RKO (cell line): ENCODE results near the gene SBF2.
"Not testable (repeated sequence)": the region's sequence is repeated elsewhere in the genome, so short reads cannot be mapped to it uniquely, and the experiment has no call there.

ENCODE experiments used
- DNase-seq: peaks from one replicate; pipeline ENCODE4 v3.0.0-alpha.2; 2016; ENCODE audit warnings: low spot score

Gene SBF2

DNA sequence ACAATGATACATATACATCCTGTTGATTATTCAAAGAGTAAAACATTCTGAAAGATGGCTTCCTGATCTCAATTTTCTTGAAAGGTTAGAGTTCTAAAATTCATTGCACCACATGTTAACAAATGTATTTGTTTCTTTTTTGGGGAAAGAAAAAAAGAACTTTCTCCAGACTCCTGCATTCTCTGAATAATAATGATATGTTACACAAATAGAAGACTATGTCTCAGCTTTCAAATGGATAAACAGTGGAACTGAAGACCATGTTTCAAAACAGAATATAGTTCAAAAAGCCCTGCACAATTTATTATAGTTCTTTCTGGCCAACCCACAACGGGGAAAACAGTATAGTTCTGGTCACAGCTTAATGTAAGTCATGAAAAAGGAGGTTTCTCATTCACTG, 277.0 kb downstream of the SBF2 start:
- no peak for DNase-seq

DNA sequence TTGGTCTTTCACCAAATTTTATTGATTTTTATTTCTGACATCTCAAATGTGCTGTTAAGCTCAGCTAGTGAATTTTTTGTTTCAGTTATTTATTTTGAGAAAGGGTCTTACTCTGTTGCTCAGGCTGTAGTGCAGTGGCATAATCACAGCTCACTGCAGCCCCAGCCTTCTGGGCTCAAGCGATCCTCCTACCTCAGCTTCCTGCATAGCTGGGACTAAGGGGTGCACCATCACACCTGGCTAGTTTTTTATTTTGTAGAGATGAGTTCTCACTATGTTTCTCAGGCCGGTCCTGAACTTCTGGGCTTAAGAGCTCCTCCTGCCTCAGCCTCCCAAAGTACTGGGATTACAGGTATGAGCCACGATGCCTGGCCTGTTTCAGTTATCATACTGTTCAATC, 282.0 kb downstream of the SBF2 start:
- DNase-seq = no peak

DNA sequence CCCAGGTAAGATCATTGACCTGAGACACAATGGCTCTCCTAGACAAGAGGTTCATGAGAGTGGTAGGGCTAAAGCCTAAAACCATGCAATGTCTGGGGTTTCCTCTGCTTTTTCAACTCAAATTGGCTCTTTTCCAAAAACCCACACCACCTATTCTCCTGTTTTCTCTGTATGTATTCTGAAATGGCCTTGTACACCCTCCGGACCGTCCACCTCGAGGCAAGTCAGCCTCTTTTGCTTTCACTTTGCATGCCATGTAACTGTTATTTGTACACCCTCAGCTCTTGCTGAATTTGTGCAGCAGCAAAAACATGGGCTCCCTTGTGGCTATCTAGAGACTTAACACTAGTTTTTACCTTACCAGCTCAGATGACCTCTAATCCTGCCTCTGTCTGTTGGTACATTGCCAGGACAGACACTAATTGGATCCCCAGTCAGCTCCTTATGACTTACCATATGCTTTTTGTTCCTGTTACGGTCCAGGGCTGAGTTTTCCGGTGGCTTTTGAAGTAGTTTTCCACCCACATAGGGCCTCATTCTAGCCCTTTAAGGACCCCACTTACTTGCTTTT, 288.0 kb downstream of the SBF2 start:
- DNase-seq = no peak

DNA sequence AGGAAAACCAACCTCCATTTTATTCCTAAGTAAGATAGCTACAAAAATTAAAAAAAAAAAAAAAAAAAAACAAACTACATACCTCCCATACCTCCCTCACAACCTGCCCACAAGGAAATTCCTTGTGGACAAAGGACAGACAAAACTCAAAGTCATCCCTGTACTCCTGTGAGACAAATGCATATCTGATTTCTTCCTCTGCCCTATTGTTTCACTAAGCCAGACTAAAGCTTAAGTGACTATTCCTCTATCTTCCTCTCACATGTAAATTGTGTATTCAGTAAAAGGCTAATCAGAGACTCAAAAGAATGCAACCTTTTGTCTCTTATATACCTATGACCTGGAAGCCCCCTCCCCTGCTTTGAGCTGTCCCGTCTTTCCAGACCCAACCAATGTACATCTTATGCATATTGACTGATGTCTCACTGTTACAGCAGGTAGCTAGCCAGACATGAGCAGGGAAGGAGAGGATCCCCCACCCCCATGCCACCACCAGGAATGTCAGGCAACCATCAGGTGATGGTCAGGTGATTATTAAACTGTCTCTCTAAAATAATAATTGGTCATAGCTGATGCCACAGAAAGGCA, 289.4 kb downstream of the SBF2 start:
- DNase-seq = no peak

DNA sequence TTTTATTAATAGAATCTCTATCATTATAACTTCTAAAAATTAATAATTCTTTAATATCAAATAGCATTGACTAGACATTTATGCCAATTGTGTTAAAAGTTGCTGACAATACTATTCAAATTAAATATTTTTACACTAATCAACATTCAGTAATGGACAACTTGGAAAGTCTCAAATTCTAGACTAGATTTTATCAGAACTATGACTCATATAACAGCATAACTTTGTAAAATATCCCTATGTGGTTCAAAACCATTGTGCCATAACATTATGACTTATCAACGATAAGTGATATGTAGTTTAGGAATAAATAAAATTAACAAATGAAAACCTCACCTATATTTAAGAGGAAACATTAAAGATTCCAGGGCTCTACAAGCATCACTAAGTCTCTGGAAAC, 291.8 kb downstream of the SBF2 start:
- DNase-seq = no peak

DNA sequence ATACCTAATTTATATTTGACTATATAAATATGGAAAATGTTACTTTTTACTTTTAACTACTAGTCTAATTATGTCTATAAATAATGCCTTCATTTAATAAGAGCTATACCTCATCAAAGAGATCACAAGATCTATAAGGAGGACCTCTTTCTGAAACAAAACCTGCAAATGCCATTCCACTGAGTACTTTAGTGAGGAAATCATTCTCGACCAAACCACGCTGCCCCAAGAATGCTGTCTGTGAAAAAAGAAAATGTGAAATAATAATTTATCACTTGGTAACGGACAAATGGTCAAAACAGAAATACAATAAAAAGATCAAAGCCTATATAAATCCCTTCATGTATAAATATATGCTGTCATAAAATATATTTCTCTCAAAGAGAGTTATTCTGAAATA, 301.7 kb downstream of the SBF2 start:
- no peak for DNase-seq

DNA sequence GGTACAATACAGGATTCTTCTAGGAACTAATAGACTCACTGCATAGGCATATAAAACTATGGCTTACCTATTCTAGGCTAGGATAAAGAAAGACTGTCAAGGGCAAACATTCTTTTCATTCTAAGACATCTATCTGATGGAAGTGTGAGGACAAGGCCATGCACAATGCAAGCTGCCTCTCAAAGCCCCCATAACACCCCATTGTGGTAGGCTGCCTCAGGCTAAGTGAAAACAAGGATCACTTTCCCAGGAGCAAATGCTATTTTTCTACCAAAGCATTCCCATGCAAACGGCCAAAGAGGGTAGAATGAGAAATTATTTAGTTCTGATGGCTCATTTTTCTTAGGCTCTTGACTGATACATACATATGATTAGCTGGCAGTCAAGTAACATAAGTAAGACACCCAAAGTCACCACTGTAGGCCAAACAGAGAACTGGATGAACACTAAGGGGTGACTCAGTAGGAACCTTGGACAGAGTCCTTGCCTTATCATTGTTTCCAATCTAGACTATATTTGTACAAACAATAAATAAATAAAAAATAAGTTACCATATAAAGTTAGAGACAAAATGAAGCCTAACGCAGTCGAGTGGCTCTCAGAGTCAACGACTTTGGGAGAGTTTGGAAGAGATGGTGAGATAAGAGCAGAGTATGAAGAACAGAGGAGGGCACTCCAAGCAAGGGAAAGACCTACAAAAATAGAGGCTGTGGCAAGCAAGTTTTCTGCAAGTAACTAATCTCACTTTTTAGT, 303.6 kb downstream of the SBF2 start:
- peak; percentile 38 for DNase-seq

DNA sequence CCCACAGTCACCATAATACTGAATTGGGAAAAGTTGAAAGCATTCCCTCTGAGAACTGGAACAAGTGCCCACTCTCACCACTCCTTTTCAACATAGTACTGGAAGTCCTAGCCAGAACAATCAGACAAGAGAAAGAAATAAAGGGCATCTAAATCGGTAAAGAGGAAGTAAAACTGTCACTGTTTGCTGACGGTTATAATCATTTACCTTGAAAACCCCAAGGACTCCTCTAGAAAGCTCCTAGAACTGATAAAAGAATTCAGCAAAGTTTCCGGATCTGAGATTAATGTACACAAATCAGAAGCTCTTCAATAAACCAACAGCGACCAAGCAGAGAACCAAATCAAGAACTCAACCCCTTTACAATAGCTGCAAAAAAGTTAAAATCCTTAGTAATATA, 306.7 kb downstream of the SBF2 start:
- not testable (repeated sequence) for DNase-seq

DNA sequence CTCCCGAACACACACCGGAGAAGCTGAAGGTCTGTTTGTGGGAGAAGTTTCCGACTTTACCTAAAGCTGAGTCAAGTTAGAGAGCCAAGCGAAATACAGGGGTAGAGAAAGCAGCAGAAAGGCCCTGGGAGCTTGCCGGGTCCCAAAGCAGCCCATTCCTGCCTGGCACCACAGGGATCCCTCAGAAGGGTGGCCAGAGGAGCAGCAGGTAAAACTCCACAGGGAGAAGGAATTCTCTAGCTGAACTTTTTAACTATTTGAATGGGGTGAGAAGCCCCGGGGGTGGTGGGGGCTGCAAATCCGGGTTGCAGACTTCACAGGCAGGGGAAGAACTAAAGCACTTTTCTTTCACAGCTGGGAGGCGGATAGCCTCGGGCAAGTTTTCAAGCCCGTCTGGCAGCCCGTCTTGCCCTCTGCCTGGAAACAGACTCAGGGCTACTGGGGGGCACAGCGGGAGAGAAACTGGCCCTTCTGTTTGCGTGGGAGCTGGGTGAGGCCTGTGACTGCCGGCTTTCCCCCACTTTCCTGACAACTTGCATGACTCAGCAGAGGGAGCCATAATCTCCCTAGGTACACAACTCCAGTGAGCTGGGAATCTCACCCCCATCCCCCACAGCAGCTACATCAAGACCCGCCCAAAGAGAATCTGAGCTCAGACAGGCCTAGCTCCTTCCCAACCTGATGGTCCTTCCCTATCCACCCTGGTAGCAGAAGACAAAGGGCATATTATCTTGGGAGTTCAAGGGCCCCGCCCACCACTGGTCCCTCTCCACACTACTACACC, 311.0 kb downstream of the SBF2 start:
- DNase-seq = no peak

DNA sequence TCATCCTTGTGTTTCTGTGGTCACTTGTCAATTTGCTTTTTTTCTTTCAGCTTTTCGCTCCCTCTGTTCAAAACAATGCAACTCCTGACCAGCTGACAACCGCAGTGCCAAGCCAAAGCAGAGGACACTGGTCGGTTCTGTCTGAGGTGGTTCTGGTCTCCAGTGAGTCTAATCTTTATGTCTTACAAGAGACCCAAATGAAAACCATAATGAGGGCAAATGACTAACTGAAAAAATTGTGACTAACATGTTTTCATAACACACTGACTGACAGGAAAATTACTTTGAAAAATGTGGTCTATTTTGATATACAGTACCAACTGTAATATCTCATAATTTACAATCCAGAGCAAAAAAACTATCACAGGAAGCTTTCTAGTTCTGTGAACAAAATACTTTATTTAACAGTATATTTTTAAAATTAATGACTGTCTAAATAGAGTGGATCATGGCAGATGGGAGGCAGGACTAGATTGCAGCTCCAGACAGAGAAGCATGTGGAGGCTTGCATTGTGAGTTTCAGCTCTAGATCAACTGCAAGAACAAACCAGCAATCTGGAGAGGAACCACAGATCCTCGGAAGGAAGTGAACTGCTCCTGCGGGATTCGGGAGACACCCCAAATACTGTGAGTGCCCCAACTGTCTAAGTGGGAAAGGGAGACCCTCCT, 311.8 kb downstream of the SBF2 start:
- DNase-seq = no peak

DNA sequence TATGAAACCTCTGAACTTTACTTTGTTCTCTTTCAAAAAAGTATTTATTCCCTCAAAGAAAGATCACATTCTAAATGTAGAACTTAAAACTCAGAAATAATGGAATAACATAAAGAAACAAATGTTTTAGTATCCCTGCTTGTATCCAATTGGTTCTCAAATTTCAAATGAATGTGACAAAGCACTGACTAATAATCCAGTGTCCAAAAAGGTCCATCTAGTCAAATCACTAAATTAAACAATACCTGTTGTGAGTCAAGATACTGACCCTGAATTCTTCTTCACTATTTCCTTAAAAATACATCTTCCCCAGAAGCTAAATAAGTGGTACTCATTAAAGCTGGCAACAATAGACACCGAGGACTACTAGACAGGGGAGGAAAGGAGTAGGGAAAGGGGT, 313.1 kb downstream of the SBF2 start:
- no peak for DNase-seq

DNA sequence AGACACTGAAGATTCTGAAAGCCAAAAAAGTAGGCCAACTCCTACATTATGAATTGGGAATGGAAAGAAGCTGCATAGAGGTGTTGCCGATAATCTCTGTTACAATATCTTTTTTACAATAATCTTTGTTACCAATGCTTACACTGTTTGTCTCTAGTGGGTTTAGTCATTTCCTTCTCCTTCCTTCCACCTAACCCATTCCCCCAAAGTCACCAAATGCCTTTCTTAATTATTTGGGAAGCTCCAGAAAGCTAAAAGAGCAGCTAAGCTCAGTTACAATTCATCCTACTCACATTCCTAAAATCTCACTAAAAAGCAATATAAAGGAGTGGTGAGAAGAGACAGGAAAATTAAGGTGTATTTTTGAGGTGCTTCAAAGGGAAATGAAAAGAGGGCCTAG, 316.5 kb downstream of the SBF2 start:
- no peak for DNase-seq

DNA sequence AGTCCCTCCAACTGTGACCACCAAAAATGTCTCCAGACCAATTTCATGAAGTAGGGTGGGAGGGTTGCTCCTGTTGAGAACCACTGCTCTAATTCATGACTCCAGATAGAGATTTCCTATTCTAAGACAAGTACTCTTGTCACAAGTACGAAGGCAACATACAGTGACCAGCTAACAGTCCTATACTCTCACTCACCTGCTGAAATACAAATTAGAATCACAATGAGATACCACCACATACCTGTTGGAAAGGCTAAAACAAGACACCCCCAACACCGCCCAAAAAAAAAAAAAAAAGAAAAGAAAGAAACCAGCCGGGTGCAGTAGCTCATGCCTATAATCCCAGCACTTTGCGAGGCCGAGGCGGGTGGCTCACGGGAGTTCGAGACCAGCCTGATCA, 319.6 kb downstream of the SBF2 start:
- no peak for DNase-seq

DNA sequence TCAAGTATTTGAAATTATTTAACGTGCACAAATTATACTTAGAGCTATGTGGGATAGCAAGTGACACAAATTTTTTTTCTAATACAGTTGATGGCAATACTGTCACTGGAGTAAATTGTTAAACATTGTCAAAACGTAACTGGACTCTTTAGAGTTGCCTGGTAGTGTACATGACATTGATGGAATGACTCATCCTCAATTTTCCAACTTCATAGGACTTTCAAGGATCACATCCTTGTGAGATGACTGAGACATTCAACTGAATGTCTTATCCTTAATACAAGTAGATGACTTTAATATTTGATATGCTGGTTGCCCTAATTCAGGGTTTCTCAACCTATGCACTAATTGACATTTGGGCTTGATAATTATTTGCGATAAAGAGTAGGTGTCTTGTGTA, 320.1 kb downstream of the SBF2 start:
- peak; percentile 10 for DNase-seq

DNA sequence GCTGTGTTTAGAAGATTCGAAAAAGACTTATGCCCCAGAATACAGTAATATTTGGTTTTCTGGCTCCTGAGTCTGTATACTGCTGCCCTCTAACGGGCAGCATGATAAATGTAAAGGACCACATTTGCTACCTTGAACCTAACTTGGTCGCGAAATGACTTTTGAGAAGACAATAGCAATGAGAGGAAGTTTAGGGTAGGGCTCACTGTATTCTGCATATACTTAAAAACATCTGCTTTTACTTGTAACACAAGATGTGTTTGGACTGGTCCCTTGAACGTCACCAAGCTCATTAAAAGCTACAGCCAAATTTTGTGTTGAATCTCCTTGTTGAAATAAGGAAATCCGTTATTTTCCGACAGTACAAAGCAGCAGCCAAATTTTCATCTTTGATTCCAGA, 321.0 kb downstream of the SBF2 start:
- DNase-seq = peak; percentile 58

DNA sequence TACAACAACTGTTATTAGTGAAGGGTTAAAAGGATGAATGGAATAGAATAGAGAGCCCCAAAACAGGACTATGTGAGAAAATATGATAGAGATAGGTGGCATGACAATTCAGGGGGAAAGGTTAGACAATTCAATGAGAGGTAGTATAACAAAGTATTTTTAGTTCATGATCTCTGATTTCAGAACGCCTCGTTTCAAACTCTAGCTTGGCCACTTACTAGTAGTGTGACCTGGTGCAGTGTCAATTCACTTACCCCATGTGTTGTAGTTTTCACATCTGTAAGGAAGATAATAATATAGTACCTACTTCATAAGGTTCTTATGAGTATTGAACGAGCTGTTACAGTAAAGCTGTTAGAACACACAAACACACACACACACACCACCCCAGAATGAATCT, 322.1 kb downstream of the SBF2 start:
- no peak for DNase-seq

DNA sequence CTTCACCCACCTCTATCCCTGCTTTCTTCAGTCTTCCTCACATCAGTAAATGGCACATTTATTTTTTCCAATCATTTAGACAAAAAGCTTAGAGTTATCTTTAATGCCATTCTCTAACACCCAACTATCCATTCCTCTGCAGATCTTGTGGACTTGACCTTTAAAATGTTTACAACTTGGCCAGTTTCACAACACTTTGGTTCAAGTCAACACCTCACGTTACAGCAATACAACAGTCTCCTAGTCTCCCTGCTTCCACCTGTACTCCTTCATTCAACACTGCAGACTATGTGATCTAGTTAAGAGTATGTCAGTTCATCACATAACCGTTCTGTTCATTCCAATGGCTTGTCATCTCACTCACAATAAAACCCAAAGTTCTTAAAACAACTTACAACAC, 325.0 kb downstream of the SBF2 start:
- DNase-seq = no peak

DNA sequence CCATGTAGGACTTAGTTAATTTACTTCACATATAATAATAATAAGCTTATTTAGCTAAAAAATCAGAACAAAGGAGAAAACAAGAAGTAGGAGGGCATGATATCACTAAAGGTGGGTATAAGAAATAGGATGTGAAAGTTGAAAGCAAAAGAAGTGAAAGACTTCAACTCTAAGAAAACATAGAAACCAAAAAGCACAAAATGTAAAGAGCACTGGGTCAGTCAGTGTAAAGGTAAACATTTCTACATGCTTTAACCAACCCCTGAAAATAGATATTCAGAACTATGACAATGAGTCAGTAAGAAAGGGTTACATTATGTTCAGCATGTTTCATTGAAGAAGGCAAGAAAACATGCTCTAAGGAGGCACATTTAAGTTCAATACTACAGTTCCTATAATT, 331.3 kb downstream of the SBF2 start:
- no peak for DNase-seq

DNA sequence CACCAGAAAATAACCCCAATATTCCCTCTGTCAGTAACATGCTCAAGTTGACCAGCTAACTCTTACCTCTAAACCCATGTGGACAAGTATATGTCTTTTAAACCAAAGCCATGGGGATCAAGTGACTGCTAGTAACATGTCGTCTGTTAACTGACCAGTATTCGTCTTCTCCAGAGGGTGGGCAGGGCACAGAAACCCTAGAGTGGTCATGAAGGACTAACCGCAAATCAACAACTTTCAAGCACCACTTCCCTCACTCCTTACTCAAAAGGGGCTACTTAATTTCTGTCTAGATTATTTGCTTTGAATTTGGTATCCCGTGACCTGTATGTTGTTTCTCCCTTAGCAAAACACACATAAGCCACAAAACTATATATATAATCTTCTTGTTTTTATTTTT, 336.9 kb downstream of the SBF2 start:
- DNase-seq = no peak

DNA sequence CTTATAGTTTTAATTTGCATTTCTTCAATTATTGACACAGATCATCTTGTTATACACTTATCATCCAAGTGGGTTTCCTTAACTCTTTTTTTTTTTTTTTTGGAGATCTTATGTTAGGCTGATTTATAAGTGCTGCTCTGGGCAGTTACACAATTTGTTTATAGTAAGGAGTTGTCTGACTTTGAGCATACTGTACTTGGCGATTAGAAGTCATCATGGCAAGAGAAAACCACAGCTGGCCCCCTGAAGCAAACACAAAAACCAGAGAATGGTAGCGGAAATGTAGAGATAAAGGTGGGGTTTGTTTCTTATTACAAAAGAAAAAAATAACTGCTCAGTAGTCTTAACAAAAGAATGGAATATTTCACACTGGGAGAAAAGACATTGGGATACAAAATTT, 337.5 kb downstream of the SBF2 start:
- DNase-seq = no peak

DNA sequence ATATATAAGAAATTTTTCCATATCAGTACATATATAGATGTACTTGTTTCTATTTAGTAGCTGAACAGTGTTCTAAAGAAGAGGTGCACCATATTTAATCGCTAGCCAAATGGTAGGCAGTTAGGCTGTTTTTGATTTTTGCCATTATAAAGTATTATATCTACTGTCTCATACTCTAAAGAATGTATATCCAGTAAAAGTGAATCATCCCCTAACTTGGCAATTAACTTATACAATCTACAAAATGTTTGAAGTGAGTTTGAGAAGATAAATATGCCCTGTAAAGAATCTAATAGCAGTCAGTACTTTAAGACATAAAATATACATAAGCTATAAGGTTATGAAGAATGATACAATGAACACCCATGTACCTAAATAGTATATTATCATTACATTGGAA, 338.6 kb downstream of the SBF2 start:
- no peak for DNase-seq

DNA sequence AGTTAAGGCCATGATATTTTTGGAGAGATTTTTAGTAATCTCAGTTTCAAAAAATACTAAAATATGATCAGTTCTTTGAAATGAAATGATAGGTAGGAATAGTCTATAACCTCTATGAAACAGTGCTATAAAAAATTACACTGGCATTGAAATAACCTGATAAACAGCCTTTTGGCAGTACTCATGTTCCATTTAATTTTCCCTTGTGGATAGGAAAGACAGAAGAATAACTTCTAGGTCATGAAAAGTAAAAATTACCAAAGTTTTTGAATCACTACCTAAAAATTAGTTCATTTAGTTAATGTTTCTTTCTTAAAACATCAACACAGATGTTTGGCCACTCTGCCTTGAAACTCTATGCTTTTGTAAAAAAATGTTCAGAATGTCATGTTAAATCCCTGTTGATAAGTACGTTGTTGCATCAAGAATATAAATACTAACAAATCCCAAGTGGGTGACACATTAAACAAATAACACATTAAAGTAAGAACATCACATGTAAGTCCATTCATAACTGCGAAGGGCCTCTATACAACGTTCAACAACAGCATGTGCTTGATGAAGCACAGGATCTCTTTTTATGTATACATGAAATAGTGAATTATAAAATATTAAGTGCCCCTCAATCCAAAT, 339.9 kb downstream of the SBF2 start:
- DNase-seq = no peak
